ENCODE measurements around the gene ZNF474.

ZNF474 gene

DNA sequence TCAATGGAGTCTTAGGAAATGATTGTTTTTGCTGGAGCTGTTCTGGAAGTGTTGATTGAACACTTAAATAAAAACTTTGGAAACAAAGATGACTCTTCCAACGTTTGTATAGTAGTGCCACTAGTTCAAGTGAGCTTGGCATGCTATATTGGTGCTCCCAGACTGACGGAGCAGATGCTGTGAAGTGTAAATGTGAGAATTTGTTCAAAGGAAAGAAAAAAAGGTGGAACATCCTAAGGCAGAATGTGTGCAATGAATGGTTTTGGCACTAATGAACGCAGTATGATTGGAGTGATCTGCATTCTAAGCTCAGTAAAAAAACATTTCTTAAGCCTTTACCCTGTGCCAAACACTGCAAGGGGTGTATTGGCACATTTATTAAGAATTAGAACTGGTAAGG, 69.8 kb downstream of the ZNF474 start:
- TF ChIP-seq, protein P1, sequence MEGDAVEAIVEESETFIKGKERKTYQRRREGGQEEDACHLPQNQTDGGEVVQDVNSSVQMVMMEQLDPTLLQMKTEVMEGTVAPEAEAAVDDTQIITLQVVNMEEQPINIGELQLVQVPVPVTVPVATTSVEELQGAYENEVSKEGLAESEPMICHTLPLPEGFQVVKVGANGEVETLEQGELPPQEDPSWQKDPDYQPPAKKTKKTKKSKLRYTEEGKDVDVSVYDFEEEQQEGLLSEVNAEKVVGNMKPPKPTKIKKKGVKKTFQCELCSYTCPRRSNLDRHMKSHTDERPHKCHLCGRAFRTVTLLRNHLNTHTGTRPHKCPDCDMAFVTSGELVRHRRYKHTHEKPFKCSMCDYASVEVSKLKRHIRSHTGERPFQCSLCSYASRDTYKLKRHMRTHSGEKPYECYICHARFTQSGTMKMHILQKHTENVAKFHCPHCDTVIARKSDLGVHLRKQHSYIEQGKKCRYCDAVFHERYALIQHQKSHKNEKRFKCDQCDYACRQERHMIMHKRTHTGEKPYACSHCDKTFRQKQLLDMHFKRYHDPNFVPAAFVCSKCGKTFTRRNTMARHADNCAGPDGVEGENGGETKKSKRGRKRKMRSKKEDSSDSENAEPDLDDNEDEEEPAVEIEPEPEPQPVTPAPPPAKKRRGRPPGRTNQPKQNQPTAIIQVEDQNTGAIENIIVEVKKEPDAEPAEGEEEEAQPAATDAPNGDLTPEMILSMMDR (IDR thresholded peaks at IDR 0.05; ENCODE audit: control insufficient read depth, extremely low read depth, insufficient read depth), result no peak
- no peak overlapping the region for H3K4me3 ChIP-seq (ENCODE audit: low read depth, low read length)
- no peak for DNase-seq (ENCODE audit: low read depth)

DNA sequence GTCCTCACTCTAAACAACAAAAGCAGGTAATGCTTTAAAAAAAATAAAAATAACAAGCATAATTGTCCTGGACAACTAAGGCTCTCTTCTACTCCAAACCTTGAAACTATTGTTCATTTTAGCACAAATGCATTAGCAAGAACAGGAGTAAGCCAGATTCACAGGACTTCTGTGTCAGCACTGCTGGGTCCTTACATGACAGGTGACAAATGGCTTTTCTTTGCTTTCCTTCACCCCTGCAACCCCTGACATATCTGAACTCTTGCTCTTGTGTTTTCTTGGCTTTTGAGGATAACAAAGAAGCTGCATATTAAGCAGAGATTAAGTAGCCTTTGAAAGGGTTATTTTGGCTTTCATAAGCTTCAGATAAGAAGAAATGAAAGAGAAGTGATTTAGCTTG, 71.1 kb downstream of the ZNF474 start:
- TF ChIP-seq, protein P1 (IDR thresholded peaks at IDR 0.05; ENCODE audit: control insufficient read depth, extremely low read depth, insufficient read depth), result no peak
- DNase-seq (ENCODE audit: low read depth), result no peak
- no peak overlapping the region for H3K4me3 ChIP-seq (ENCODE audit: low read depth, low read length)

DNA sequence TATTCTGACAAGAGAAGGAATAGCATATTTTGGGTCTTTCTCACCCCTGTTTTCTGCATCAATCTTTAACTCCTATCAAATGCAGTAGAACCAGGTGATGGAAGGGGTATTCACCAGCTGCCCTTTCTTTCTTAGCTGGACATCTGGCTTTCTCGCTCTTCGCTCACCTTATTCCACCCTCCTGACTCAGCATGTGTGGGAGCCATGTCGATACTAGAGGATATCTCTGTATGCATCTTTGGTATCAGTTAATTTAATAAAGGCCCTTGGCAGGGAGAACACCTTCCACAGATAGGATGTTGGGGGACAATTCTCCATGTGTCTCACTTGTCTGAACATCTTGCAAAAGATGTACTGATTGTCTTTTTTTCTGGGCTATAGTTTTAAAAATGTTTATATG, 71.5 kb downstream of the ZNF474 start:
- no peak overlapping the region for H3K4me3 ChIP-seq (ENCODE audit: low read depth, low read length)
- TF ChIP-seq, protein P1 (IDR thresholded peaks at IDR 0.05; ENCODE audit: control insufficient read depth, extremely low read depth, insufficient read depth), result no peak
- DNase-seq (ENCODE audit: low read depth), result no peak

DNA sequence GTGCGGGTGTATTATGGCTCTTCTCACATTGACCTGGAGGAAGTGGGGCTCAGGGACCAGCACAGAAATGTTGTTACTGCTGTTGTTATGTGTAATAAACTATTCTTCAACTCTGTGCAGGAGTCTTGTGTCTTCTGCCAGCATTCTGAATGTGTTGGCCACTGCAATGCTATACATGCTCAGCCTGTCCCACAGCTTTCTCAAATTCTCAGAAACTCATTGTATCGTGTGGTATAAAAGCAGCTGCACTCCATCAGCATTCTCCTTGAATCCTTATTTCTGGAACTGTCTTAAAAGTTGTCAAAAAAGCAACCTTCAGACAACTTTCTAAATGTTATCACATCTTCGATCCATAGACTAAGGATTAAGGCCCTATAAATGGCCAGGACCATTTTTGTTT, 72.0 kb downstream of the ZNF474 start:
- DNase-seq (ENCODE audit: low read depth), result no peak
- H3K4me3 ChIP-seq (ENCODE audit: low read depth, low read length), result no peak overlapping the region
- TF ChIP-seq, protein P1 (IDR thresholded peaks at IDR 0.05; ENCODE audit: control insufficient read depth, extremely low read depth, insufficient read depth), result no peak

DNA sequence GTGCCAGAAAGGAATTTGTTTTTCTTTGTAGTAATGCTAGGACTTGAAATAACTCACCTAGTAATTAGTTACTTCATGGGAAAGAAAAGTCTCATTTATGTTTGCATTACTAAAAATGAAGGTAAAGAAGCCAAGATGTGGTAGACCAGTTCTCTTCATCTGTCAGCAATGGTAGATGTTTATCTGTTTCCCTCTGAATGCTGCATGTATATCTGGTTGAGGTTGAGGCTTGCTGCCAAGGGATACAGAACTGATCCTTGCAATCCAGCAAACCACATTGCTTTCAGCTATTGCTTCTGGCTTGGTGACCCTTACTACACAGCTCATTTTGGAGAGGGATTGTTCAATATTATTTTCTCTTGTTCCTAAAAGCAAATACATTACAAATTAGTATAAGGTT, 73.6 kb downstream of the ZNF474 start:
- no peak overlapping the region for H3K4me3 ChIP-seq (ENCODE audit: low read depth, low read length)
- TF ChIP-seq, protein P1 (IDR thresholded peaks at IDR 0.05; ENCODE audit: control insufficient read depth, extremely low read depth, insufficient read depth), result no peak
- DNase-seq (ENCODE audit: low read depth), result no peak

Measured in LNCaP clone FGC (cell line).